Dermis blood vessel endothelial cell (primary cell): Measurements from ENCODE around the gene EML5. TPM values are rescaled to one million over a fixed set of nuclear protein-coding genes. Genes with fewer than 3 reads are reported as not detected.
A peak's percentile ranks its signal among the peaks of the same experiment; 100 is the strongest.
"Not testable (repeated sequence)": the region's sequence is repeated elsewhere in the genome, so short reads cannot be mapped to it uniquely, and the experiment has no call there.

Experiments used
- DNase-seq: peaks from one replicate; pipeline ENCODE4 v3.0.0; 2010
- total RNA-seq: library from RNA; depleted of rRNA; stranded (reverse); fragments of >200 nt; gene quantifications from 2 replicates; pipeline ENCODE4 v1.2.3, GENCODE V29; 2014

The EML5 gene
- total RNA-seq, 1 donor from 2014 or later, result under 0.01 TPM

- DNase-seq, result no peak
These were observed 9.8 kb upstream of the EML5 start for GRCh38 chr14:88802596-88802995.

GRCh38 chr14:88799522-88799921 lies 6.8 kb upstream of the EML5 start:
- DNase-seq, result no peak

GRCh38 chr14:88798156-88798555 lies 5.4 kb upstream of the EML5 start:
- DNase-seq, result no peak

DNA sequence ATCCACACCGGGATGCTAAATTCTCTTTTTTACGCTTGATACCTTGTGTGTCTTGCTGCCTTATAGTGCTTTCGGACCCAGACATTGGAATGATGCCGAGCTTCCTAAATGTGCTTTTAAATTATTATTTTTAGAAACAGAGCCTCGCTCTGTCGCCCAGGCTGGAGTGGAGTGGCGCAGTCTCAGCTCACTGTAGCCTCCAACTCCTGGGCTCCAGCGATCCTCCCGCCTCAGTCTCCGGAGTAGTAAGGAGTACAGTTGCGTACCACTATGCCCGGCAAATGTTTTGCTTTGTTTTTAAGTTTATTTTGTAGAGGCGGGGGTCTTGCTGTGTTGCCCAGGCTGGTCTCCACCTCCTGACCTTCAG lies 489 bp upstream of the EML5 start:
- no peak for DNase-seq

DNA sequence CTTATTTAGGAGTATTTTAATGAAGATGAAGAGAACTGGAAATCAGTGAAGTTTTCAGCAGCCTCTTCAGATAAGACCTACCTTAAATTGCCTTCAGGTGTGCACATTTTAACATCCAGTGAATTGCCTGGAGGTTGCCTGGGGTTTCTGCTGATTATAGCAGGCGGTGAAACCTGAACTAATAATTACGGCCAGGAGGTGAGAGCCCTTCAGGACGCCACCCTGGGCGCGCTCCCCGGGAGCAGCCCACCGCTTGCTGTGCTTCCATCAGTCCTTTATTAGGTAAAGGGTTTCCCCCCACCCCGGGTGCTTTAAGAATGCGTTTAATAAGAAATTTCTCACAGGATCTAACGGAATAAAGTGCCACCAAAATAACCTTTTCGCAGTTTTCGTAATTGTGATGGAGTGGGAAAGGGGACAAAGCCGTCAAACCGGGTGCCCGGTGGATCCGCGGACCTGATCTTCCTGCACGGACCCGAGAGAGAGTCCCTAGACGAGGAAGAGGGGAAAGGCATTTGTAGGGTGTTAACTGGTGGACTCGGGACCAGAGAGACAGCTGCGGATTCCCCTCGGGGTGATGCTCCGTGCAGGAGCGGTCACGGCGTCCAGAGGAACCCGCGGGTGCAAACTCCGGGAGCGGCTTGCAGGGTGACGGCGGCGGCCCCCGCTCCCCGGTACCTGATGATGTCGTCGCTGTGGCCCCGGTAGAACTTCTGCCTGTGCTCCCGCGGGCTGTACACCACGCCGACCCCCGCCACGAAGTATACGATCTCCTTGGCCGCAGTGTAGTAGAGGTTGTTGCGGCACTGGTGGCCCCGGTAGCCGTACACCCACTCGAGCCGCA lies 902 bp downstream of the EML5 start:
- DNase-seq, result peak; percentile 1

- DNase-seq, result no peak
These were observed 1.5 kb downstream of the EML5 start for GRCh38 chr14:88791252-88791621.

DNA sequence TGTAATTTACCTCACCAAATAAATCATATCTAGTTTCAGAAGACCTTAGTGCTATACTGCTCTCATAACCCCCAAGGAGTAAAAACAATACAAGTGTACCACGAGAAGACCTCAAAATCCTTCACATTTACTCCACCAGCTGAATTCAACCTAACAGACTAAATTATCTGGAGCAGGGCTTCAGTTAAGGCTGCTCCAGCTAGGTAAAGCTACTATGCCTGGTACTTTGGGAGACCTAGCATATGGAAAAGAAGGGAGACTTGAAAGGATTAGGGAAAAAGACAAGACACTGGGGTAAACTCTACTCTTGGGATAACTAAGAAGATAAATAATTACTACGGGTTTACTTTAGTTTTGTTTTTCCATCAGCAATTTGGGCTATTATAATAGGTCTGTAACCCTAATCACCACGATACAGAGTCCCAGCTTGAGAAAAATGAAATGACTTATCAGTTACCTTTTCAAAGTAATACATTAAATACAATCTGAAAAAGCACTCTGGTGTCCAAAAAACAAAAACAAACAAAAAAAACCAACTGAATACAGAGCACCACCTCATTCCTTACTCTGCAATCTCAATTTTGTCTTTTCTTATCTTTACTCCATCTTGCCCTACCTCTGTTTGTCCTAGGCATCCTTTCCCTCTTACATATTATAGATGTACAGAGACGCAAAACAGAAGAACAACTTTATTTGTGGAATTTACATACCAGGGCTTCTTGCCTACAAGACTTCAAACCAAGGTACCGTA lies 2.1 kb downstream of the EML5 start:
- no peak for DNase-seq

GRCh38 chr14:88789573-88789972 lies 3.2 kb downstream of the EML5 start:
- DNase-seq, result not testable (repeated sequence)

GRCh38 chr14:88786715-88787114 lies 6.0 kb downstream of the EML5 start:
- no peak for DNase-seq

DNA sequence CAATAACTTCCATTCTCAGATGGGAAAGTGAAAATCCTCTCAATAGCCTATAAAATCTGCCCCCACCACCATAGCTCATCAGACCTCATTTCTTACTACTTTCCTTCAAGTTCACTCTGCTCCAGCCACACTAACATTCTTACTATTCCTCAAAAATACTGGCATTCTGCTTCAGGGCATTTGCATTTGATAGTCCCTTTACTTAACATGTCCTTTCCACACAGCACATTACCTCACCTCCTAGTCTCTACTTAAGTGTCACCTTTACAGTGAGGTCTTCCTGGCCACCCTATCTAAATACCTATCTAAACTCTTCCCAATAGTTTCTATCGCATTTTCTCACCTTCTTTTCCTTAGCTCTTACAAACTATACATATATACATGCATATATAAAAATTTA lies 6.8 kb downstream of the EML5 start:
- DNase-seq, result no peak

GRCh38 chr14:88775532-88775931 lies 17.2 kb downstream of the EML5 start:
- DNase-seq, result no peak

- no peak for DNase-seq
These were observed 22.0 kb downstream of the EML5 start for GRCh38 chr14:88770736-88771135.

DNA sequence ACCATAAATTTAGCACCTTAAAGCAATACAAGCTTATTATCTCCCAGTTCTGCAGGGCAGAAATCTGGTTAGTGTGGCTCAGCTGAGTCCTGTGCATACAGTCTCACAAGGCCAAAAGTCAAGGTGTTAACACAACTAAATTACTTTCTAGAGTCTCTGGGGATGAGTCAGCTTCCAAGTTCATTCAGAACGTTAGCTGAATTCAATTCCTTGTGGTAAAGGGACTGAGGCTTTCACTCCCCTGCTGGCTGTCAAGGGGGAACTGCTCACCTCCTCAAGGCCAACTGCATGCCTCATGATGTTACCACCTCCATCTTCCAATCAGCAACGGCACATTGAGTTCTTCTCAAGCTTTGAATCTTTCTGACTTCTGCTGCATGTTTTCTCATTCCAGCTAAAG lies 27.6 kb downstream of the EML5 start:
- DNase-seq, result no peak

GRCh38 chr14:88753873-88754272 lies 38.9 kb downstream of the EML5 start:
- DNase-seq, result no peak

DNA sequence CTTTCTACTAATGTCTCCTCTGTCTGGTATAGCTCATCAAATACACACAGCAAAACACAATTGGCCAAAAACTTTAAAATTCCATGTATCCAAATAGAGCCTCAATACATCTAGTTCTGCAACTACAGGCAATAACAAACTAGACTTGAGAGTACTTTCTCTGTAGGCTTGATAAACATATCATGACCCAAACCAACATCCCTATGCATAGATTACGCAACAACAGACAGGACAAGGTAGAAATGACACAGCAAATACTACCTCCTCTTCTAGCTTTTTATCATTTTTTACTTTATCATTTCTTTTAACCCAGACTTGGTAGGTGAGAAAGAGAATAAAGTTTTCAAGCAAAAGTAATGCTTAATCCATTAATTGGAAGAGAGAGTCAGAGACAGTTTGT lies 41.8 kb downstream of the EML5 start:
- DNase-seq, result no peak

- DNase-seq, result no peak
These were observed 42.3 kb downstream of the EML5 start for GRCh38 chr14:88750413-88750812.

DNA sequence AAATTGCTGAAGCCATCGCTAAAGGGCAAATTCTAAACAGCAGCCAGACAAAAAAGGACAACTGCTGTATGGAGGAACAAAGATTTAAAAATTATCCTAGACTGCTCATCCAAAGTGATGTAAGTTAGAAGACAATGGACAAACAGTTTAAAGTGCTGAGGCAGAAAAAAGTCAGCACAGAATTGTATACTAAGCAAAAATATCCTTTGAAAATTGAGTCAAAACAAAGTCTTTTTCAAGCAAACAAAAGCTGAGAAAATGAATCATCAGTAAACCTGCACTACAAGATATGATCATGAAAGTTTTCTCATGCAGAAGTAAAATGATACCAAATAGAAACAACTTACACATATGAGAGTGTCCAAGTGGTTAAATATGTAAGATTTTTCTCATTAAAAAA lies 43.6 kb downstream of the EML5 start:
- DNase-seq, result no peak

DNA sequence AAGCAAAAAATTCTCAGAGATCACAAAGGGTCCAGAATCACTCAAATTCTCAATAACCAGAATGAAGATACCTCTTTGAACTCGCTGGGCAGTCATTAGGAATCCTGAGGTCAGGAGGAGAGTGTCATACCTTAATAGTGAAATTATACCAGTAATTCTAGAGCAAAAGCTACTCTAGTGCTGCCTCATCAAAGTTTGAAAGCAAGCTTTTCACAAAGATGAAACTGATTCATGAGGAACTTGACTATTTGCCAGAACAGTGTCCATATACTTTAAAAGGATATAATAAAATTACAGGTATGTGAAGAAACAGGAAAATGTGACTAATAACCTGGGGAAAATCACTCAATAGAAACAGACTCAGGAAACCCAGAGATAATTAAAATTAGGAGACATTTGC lies 44.5 kb downstream of the EML5 start:
- no peak for DNase-seq

- DNase-seq, result no peak
These were observed 46.7 kb downstream of the EML5 start for GRCh38 chr14:88746052-88746451.

- no peak for DNase-seq
These were observed 55.5 kb downstream of the EML5 start for GRCh38 chr14:88737245-88737644.

- no peak for DNase-seq
These were observed 59.6 kb downstream of the EML5 start for GRCh38 chr14:88733121-88733520.

DNA sequence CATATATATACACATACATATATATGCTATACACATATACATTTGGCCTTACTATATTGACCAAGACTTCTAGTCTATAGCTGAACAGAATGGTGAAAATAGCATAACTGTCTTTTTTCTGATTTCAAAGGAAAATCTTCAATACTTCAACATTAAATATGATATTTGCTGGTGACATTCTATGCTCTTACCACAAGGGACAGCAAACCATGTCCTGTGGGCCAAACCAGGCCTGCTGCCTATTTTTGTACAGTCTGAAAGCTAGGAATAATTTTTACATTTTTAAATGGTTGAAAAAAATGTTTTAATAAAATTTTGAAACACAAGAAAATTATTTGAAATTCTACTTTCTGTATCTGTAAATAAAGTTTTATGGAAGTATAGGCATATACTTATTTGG lies 63.6 kb downstream of the EML5 start:
- no peak for DNase-seq

DNA sequence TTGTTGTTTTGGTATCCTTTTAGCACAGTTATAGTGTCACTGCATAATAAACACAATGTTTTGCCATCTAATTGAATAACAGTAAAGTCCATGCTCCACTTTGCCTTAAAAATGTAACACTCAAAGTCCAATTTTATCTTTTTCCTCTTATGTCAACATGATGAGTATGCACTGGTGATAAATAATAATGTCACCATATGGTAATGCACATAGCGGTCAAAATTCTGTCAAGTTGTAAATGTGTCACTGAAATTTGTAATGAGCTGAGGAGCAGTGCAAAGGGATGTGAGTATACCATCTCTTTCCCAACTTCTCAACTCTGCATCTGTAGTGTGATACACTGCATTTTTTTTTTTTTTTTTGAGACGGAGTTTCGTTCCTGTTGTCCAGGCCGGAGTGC lies 65.7 kb downstream of the EML5 start:
- no peak for DNase-seq

DNA sequence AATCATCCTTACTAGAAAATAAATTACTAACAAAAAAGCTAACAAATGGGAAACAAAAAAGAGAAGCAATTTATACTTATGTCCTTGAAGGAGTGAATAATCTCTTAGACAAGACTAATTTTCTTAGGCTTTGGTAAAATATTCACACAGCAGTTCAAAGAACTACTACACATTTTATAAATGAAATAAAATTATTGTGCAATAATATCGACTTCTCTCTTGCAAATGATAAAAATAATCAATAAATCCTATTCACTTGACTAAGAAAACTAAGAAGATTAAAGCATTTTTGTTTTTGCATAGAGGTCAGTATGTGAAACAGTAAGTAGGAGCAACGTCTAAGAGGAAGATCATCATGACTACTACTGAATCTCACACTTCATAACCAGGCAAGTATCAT lies 82.0 kb downstream of the EML5 start:
- no peak for DNase-seq
